ENCODE measurements around the gene DTX1. TPM values are rescaled to one million over a fixed set of nuclear protein-coding genes. Genes with fewer than 3 reads are reported as not detected.
A peak's percentile ranks its signal among the peaks of the same experiment; 100 is the strongest.

Gene DTX1
- total and polyA plus RNA-seq, 2 donors (not counting 1 experiment from before 2014, with no cell fraction given): 47.0 to 49.5 TPM

DNA sequence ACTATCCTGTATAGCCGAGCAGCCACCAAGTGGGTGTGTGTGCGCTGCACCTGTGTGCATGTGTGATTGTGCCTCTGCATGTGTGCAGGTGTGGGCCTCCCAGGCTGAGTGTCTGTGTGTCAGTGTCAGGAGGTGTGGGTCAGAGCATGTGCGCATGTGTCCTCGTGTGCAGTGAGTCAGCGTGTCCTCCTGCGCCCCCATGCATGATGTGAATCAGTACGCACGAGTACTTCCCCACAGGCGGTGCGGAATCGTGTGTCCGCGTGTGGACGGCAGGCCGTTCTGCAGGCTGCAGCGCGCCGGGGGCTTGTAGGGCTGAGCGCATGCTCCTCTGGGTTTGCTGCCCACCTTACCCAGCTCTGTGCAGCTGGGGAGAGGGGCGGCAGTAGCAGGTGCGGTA is 34.2 kb downstream of the DTX1 start:
- H3K4me1 Mint-ChIP-seq: peaks cover 77% of the 10 kb centered on the region
- H3K4me1 ChIP-seq (ENCODE audit: control insufficient read depth in 2 of 2, insufficient read depth in 2 of 2, low read length in 2 of 2): peaks cover 74 to 80% of the 10 kb centered on the region in 2 donors
- no peak overlapping the region for H3K9ac ChIP-seq (ENCODE audit: low read length)
- H3K9me3 Mint-ChIP-seq (ENCODE audit: insufficient read depth): no peaks in the 10 kb centered on the region
- H3K27me3 Mint-ChIP-seq: no peaks in the 10 kb centered on the region
- peak overlapping the region; percentile 69 for H3K27ac Mint-ChIP-seq
- no peaks in the 10 kb centered on the region for H3K9me3 ChIP-seq (ENCODE audit: control extremely low read depth in 1 of 3, control insufficient read depth in 2 of 3, insufficient read depth in 1 of 3, low read length in 2 of 3)
- no peaks in the 10 kb centered on the region for H3K27me3 ChIP-seq (replicated peaks in 1 of 4; ENCODE audit: control extremely low read depth in 1 of 4, control insufficient read depth in 3 of 4, insufficient read depth in 4 of 4, low read length in 3 of 4)
- ATAC-seq (ENCODE audit: low read depth): peak; percentile 55
- peak overlapping the region; percentile 64 to 77 for H3K27ac ChIP-seq (ENCODE audit: low read length in 2 of 2)
- H3K36me3 ChIP-seq (replicated peaks in 1 of 2; ENCODE audit: control extremely low read depth in 1 of 2, control insufficient read depth in 1 of 2, extremely low read depth in 1 of 2, insufficient read depth in 2 of 2, low read length in 1 of 2): peaks cover 0 to 11% of the 10 kb centered on the region in 2 experiments
- ChIA-PET CTCF (interaction anchor here (1.2 to 14.5 kb wide), 8 partner anchors 9 to 82 kb away, joined by 3 to 359 read pairs (median 6); partner anchors contain the start of gene DTX1), POLR2A (interaction anchor here (1.0 kb wide), 1 partner anchor 132 kb away, joined by 4 read pairs; no protein-coding TSS in a partner anchor)
- no peak overlapping the region for H3K4me3 ChIP-seq (ENCODE audit: control extremely low read depth in 1 of 5, extremely low read depth in 1 of 5, insufficient read depth in 1 of 5, low read depth in 2 of 5, low read length in 4 of 5)
- TF ChIP-seq EZH2 (IDR thresholded peaks at IDR 0.05; ENCODE audit: borderline replicate concordance, insufficient read depth, low read depth, low read length, poor library complexity, severe bottlenecking): no peak
- TF ChIP-seq, protein P1, sequence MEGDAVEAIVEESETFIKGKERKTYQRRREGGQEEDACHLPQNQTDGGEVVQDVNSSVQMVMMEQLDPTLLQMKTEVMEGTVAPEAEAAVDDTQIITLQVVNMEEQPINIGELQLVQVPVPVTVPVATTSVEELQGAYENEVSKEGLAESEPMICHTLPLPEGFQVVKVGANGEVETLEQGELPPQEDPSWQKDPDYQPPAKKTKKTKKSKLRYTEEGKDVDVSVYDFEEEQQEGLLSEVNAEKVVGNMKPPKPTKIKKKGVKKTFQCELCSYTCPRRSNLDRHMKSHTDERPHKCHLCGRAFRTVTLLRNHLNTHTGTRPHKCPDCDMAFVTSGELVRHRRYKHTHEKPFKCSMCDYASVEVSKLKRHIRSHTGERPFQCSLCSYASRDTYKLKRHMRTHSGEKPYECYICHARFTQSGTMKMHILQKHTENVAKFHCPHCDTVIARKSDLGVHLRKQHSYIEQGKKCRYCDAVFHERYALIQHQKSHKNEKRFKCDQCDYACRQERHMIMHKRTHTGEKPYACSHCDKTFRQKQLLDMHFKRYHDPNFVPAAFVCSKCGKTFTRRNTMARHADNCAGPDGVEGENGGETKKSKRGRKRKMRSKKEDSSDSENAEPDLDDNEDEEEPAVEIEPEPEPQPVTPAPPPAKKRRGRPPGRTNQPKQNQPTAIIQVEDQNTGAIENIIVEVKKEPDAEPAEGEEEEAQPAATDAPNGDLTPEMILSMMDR (IDR thresholded peaks at IDR 0.05): no peak
- H2AFZ ChIP-seq (ENCODE audit: insufficient read depth, low read depth, low read length, poor library complexity, severe bottlenecking): no peak overlapping the region
- peaks cover 12% of the 10 kb centered on the region for H3K79me2 ChIP-seq (ENCODE audit: control insufficient read depth, insufficient read depth, low read length)
- peak overlapping the region; percentile 82 for H3K4me2 ChIP-seq (replicated peaks; ENCODE audit: low read depth, low read length, poor library complexity, severe bottlenecking)
- peak; percentile 74 for DNase-seq
- no peaks in the 10 kb centered on the region for H4K20me1 ChIP-seq (ENCODE audit: control insufficient read depth, insufficient read depth, low read length, poor library complexity, severe bottlenecking)
- intact Hi-C loops (cut with micrococcal nuclease): loop anchor here (1.0 to 5.0 kb wide), 2 partner anchors 15 to 42 kb away; no protein-coding TSS in a partner anchor
- WGBS (ENCODE audit: insufficient coverage): 12% methylated on average over 15 of the region's 21 CpGs
- peak overlapping the region; percentile 58 for H3K4me3 Mint-ChIP-seq

DNA sequence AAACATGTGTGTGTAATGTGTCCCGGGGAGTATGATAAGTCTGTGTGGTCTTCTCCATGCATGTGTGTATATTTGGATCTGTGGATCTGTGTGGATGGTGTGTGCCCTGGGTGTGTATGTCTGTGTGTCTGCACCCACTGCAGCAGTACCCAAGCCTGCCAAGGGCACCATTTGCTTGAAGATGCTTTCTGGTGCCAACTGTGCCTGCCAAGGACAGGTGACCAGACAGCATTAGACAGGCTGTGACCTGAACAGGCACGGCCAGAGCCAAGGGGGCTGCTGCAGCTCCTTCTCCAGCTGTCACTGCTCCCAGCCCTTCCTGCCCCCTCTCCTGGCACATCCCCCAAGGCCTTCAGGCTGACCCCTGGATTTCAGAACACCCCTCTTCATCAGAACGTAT is 35.0 kb downstream of the DTX1 start:
- peak overlapping the region; percentile 82 for H3K4me2 ChIP-seq (replicated peaks; ENCODE audit: low read depth, low read length, poor library complexity, severe bottlenecking)
- peak overlapping the region; percentile 35 to 62 for H3K27ac ChIP-seq (ENCODE audit: low read length in 2 of 2)
- H3K4me1 ChIP-seq (ENCODE audit: control insufficient read depth in 2 of 2, insufficient read depth in 2 of 2, low read length in 2 of 2): peaks cover 67 to 73% of the 10 kb centered on the region in 2 donors
- intact Hi-C loops (cut with micrococcal nuclease): loop anchor here (5.0 kb wide), 1 partner anchor 41 kb away; no protein-coding TSS in a partner anchor
- TF ChIP-seq, protein P1 (IDR thresholded peaks at IDR 0.05): no peak
- no peak for TF ChIP-seq EZH2 (IDR thresholded peaks at IDR 0.05; ENCODE audit: borderline replicate concordance, insufficient read depth, low read depth, low read length, poor library complexity, severe bottlenecking)
- peaks cover 0 to 11% of the 10 kb centered on the region in 2 experiments for H3K36me3 ChIP-seq (replicated peaks in 1 of 2; ENCODE audit: control extremely low read depth in 1 of 2, control insufficient read depth in 1 of 2, extremely low read depth in 1 of 2, insufficient read depth in 2 of 2, low read length in 1 of 2)
- ChIA-PET POLR2A (interaction anchor here (1.6 to 1.7 kb wide), 2 partner anchors 41 to 42 kb away, joined by 5 to 12 read pairs; no protein-coding TSS in a partner anchor), CTCF (interaction anchor here (1.1 to 14.5 kb wide), 11 partner anchors 9 to 184 kb away, joined by 3 to 359 read pairs (median 12); partner anchors contain the start of genes DTX1 and OAS1)
- peak overlapping the region; percentile 14 for H3K4me3 Mint-ChIP-seq
- DNase-seq (no peak), ATAC-seq (ENCODE audit: low read depth) (no peak)
- H3K4me3 ChIP-seq (ENCODE audit: control extremely low read depth in 1 of 5, extremely low read depth in 1 of 5, insufficient read depth in 1 of 5, low read depth in 2 of 5, low read length in 4 of 5): no peak overlapping the region
- no peaks in the 10 kb centered on the region for H3K9me3 Mint-ChIP-seq (ENCODE audit: insufficient read depth)
- no peaks in the 10 kb centered on the region for H3K9me3 ChIP-seq (ENCODE audit: control extremely low read depth in 1 of 3, control insufficient read depth in 2 of 3, insufficient read depth in 1 of 3, low read length in 2 of 3)
- no peak overlapping the region for H3K9ac ChIP-seq (ENCODE audit: low read length)
- no peak overlapping the region for H2AFZ ChIP-seq (ENCODE audit: insufficient read depth, low read depth, low read length, poor library complexity, severe bottlenecking)
- H3K4me1 Mint-ChIP-seq: peaks cover 71% of the 10 kb centered on the region
- H4K20me1 ChIP-seq (ENCODE audit: control insufficient read depth, insufficient read depth, low read length, poor library complexity, severe bottlenecking): no peaks in the 10 kb centered on the region
- H3K27me3 Mint-ChIP-seq: no peaks in the 10 kb centered on the region
- no peaks in the 10 kb centered on the region for H3K27me3 ChIP-seq (replicated peaks in 1 of 4; ENCODE audit: control extremely low read depth in 1 of 4, control insufficient read depth in 3 of 4, insufficient read depth in 4 of 4, low read length in 3 of 4)
- H3K27ac Mint-ChIP-seq: peak overlapping the region; percentile 80
- H3K79me2 ChIP-seq (ENCODE audit: control insufficient read depth, insufficient read depth, low read length): peaks cover 6% of the 10 kb centered on the region
- 65% methylated on average over 3 of the region's 3 CpGs for WGBS (ENCODE audit: insufficient coverage)
